22Rv1 (cell line): ENCODE results near the gene KIF18B.

Experiments
- ZFX ChIP-seq: fragments of 450-650 bp; IDR thresholded peaks from 2 replicates; pipeline ENCODE4 v1.6.1; 2017; ENCODE audit warnings: antibody characterized with exemption, borderline replicate concordance
- TF ChIP-seq, protein P1 (sequence below): fragments of 450-650 bp; IDR thresholded peaks from 2 replicates; pipeline ENCODE4 v1.5.1; 2017; ENCODE audit warnings: mild to moderate bottlenecking

DNA sequence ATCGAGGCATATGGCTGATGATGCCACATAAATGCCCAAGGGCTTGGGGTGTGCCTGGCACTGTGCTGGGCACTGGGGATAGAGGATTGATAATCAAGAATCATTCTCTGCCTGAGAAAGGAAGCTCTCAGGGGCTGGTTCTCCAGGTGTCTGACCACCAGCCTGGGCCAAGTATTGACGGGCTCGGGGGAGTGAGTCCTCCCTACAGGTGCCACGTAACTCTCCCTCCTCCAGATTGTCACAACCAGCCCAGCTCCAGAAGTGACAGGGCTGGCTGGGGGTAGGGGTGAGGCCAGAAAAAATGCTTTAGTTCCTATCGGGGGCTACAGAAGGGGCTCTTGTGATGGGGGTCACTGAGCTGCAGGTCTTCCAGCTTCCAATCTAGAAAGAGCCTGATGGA is 31.2 kb upstream of the KIF18B start:
- TF ChIP-seq, protein P1, sequence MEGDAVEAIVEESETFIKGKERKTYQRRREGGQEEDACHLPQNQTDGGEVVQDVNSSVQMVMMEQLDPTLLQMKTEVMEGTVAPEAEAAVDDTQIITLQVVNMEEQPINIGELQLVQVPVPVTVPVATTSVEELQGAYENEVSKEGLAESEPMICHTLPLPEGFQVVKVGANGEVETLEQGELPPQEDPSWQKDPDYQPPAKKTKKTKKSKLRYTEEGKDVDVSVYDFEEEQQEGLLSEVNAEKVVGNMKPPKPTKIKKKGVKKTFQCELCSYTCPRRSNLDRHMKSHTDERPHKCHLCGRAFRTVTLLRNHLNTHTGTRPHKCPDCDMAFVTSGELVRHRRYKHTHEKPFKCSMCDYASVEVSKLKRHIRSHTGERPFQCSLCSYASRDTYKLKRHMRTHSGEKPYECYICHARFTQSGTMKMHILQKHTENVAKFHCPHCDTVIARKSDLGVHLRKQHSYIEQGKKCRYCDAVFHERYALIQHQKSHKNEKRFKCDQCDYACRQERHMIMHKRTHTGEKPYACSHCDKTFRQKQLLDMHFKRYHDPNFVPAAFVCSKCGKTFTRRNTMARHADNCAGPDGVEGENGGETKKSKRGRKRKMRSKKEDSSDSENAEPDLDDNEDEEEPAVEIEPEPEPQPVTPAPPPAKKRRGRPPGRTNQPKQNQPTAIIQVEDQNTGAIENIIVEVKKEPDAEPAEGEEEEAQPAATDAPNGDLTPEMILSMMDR, result no peak
- TF ChIP-seq ZFX, result no peak
